Stimulated activated CD4-positive, alpha-beta T cell treated with anti-CD3 and anti-CD28 coated beads, Interleukin-2, amount 100 ng/mL, for 48 hours (primary cell): ENCODE measurements around the gene GMDS.

Source experiments
- DNase-seq, 2 donors: peaks; one replicate each; pipeline ENCODE4 v3.0.0-alpha.2; 2020

Gene GMDS

GRCh38 chr6:1618311-1619097, 626.9 kb downstream of the GMDS start:
- no peak for DNase-seq

GRCh38 chr6:1617466-1618310, 627.7 kb downstream of the GMDS start:
- no peak for DNase-seq

- DNase-seq, result no peak
Measured at GRCh38 chr6:1616701-1617463, 628.5 kb downstream of the GMDS start.

- DNase-seq, result no peak
Measured at GRCh38 chr6:1615853-1616420, 629.5 kb downstream of the GMDS start.

GRCh38 chr6:1615151-1615852, 630.1 kb downstream of the GMDS start:
- no peak for DNase-seq

GRCh38 chr6:1614448-1615150, 630.8 kb downstream of the GMDS start:
- no peak for DNase-seq

GRCh38 chr6:1613688-1614447, 631.5 kb downstream of the GMDS start:
- DNase-seq, result no peak

GRCh38 chr6:1613346-1613687, 632.1 kb downstream of the GMDS start:
- no peak for DNase-seq

- no peak for DNase-seq
Measured at GRCh38 chr6:1612974-1613306, 632.5 kb downstream of the GMDS start.

GRCh38 chr6:1612299-1612973, 633.0 kb downstream of the GMDS start:
- no peak for DNase-seq

- no peak for DNase-seq
Measured at GRCh38 chr6:1611572-1612298, 633.7 kb downstream of the GMDS start.

- no peak for DNase-seq
Measured at GRCh38 chr6:1611322-1611571, 634.2 kb downstream of the GMDS start.

- DNase-seq, result no peak
Measured at GRCh38 chr6:1610497-1611321, 634.7 kb downstream of the GMDS start.

- peak in 1 of 2 donors; percentile 47 for DNase-seq
Measured at GRCh38 chr6:1609648-1610496, 635.5 kb downstream of the GMDS start, which contains the start of gene FOXC1. TSS of gene FOXC1 (plus strand) at chr6:1609915. CDS start at chr6:1610446, 531 bp downstream.

GRCh38 chr6:1609041-1609647, 636.3 kb downstream of the GMDS start:
- no peak for DNase-seq

- DNase-seq, result no peak
Measured at GRCh38 chr6:1608222-1609040, 637.0 kb downstream of the GMDS start.
